ENCODE data around the gene ANO7. TPM values are rescaled to one million over a fixed set of nuclear protein-coding genes. Genes with fewer than 3 reads are reported as not detected.
A peak's percentile ranks its signal among the peaks of the same experiment; 100 is the strongest.

Gene ANO7
- total and polyA plus RNA-seq, 2 of the 8 experiments (the other 6 are each of a cell fraction or from before 2014, with no cell fraction given) = 3.2 to 6.9 TPM

GRCh38 chr2:241234066-241234790 is 45.8 kb downstream of the ANO7 start:
- H2BK15ac ChIP-seq (ENCODE audit: low read length) = no peak overlapping the region
- no peaks in the 10 kb centered on the region for H3K4me1 ChIP-seq (replicated peaks in 1 of 4; ENCODE audit: control insufficient read depth in 3 of 4, insufficient read depth in 4 of 4, low read length in 3 of 4)
- H3K9me3 ChIP-seq (ENCODE audit: insufficient read depth in 2 of 2, low read depth in 1 of 2, low read length in 1 of 2) = no peaks in the 10 kb centered on the region
- H3K79me1 ChIP-seq (ENCODE audit: low read depth, low read length) = peaks cover 3% of the 10 kb centered on the region; the same call in 1 of the 2 replicates
- no peaks in the 10 kb centered on the region for H3K79me2 ChIP-seq (ENCODE audit: control insufficient read depth in 1 of 2, insufficient read depth in 2 of 2, low read length in 2 of 2)
- H2BK120ac ChIP-seq (replicated peaks; ENCODE audit: low read depth, low read length) = no peak overlapping the region
- H3K14ac ChIP-seq (ENCODE audit: insufficient read length) = no peak overlapping the region
- no peak overlapping the region for H2BK5ac ChIP-seq (ENCODE audit: low read depth, low read length)
- H3K9ac ChIP-seq (replicated peaks in 1 of 4; ENCODE audit: extremely low read depth in 1 of 4, low read depth in 3 of 4, low read length in 3 of 4) = no peak overlapping the region
- H2BK12ac ChIP-seq (ENCODE audit: low read depth, low read length) = no peak overlapping the region
- H4K91ac ChIP-seq (replicated peaks; ENCODE audit: insufficient read length, low read length) = no peak overlapping the region
- H3K56ac ChIP-seq (replicated peaks; ENCODE audit: insufficient read length, low read depth, low read length) = no peak overlapping the region
- H3K4me2 ChIP-seq (ENCODE audit: insufficient read depth in 1 of 2, low read depth in 2 of 2, low read length in 2 of 2) = no peak overlapping the region
- ChIA-PET POLR2A (ENCODE audit: partially characterized antibody) (interaction anchor here (1.3 kb wide), 1 partner anchor 9 kb away, joined by 3 read pairs; no protein-coding TSS in a partner anchor), CTCF (ENCODE audit: partially characterized antibody) (interaction anchor here (0.6 to 1.1 kb wide), 2 partner anchors 22 to 156 kb away, joined by 3 read pairs; no protein-coding TSS in a partner anchor)
- H3K23me2 ChIP-seq (ENCODE audit: low read depth, low read length) = no peaks in the 10 kb centered on the region
- peaks cover 33 to 87% (median 75%) of the 10 kb centered on the region in 4 experiments for H3K36me3 ChIP-seq (ENCODE audit: control insufficient read depth in 2 of 4, insufficient read depth in 4 of 4, low read length in 3 of 4)
- H4K8ac ChIP-seq (ENCODE audit: extremely low read depth, insufficient read depth, low read length) = no peak overlapping the region
- H4K20me1 ChIP-seq (replicated peaks in 1 of 2; ENCODE audit: control insufficient read depth in 1 of 2, insufficient read depth in 2 of 2, low read length in 2 of 2) = peaks cover 11 to 25% of the 10 kb centered on the region in 2 experiments
- H3K27me3 ChIP-seq (replicated peaks in 1 of 4; ENCODE audit: control insufficient read depth in 3 of 4, extremely low read depth in 1 of 4, insufficient read depth in 3 of 4, low read length in 3 of 4) = no peaks in the 10 kb centered on the region
- no peak overlapping the region for H3K23ac ChIP-seq (ENCODE audit: insufficient read length)
- TF ChIP-seq MAFK (IDR thresholded peaks at IDR 0.05; ENCODE audit: low read depth, low read length) (no peak), TAF7 (optimal IDR thresholded peaks at IDR 0.05; ENCODE audit: borderline replicate concordance, low read depth, low read length) (no peak), POLR2AphosphoS5 (IDR thresholded peaks at IDR 0.05; ENCODE audit: low read depth, low read length) (0 out of 2 replicates have a peak, but pooled peaks have one; percentile 17), CTBP2 (IDR thresholded peaks at IDR 0.05; ENCODE audit: borderline replicate concordance, insufficient read depth, insufficient read length, low read length) (no peak), YY1 (IDR thresholded peaks at IDR 0.05; ENCODE audit: low read depth, low read length) (no peak)
- 94% methylated on average over 21 of the region's 21 CpGs; no CpG with 5 or more reads in 1 of the 2 experiments for WGBS, 2 experiments (ENCODE audit: extremely low coverage in 1 of 2, insufficient coverage in 1 of 2, insufficient read length in 1 of 2, insufficient replicate concordance in 2 of 2, low coverage in 1 of 2, low lambda C conversion rate in 2 of 2, missing lambda C conversion rate in 1 of 2)
- no peak overlapping the region for H3K4me3 ChIP-seq (ENCODE audit: extremely low read depth in 1 of 4, insufficient read depth in 2 of 4, low read depth in 3 of 4, low read length in 4 of 4)
- no peak overlapping the region for H3K18ac ChIP-seq (ENCODE audit: extremely low read depth, low read length)
- no peak overlapping the region for H3K27ac ChIP-seq (ENCODE audit: low read depth, low read length)
- FAIRE-seq (no peak), DNase-seq (ENCODE audit: low read depth in 1 of 2, low spot score in 2 of 2) (no peak)
- H2BK20ac ChIP-seq (ENCODE audit: low read length) = no peak overlapping the region
- H4K5ac ChIP-seq (ENCODE audit: insufficient read length, low read depth, low read length) = no peak overlapping the region
- H3K4ac ChIP-seq (replicated peaks; ENCODE audit: insufficient read length, low read depth, low read length) = no peak overlapping the region
- no peak overlapping the region for H2AK5ac ChIP-seq (ENCODE audit: low read depth, low read length)
- no peak overlapping the region for H2AFZ ChIP-seq (ENCODE audit: low read length)
